HepG2 (cell line): ENCODE measurements around the gene VGLL4. TPM values are rescaled to one million over a fixed set of nuclear protein-coding genes. Genes with fewer than 3 reads are reported as not detected.

Source experiments
- ARID5B ChIP-seq: IDR thresholded peaks from 2 replicates; pipeline ENCODE4 v1.4.0; 2020; ENCODE audit warnings: mild to moderate bottlenecking, missing genetic modification reagents
- FOXA3 ChIP-seq: IDR thresholded peaks from 2 replicates; pipeline ENCODE4 v1.6.1; 2016; ENCODE audit warnings: missing genetic modification reagents, missing compliant biosample characterization
- GATAD1 ChIP-seq: IDR thresholded peaks from 2 replicates; pipeline ENCODE4 v1.6.1; 2016; ENCODE audit warnings: missing genetic modification reagents, missing compliant biosample characterization
- GFI1 ChIP-seq: sonication (generic); formaldehyde crosslinking; IDR thresholded peaks from 2 replicates; pipeline ENCODE4 v1.5.0; 2020; ENCODE audit warnings: missing genetic modification reagents, mild to moderate bottlenecking, borderline replicate concordance
- HMG20A ChIP-seq: IDR thresholded peaks from 2 replicates; pipeline ENCODE4 v1.6.1; 2016; ENCODE audit warnings: borderline replicate concordance
- ISX ChIP-seq: sonication (generic); formaldehyde crosslinking; conservative IDR thresholded peaks from 2 replicates; pipeline ENCODE4 v1.5.0; 2020; ENCODE audit warnings: missing genetic modification reagents
- RFXANK ChIP-seq: IDR thresholded peaks from 2 replicates; pipeline ENCODE4 v1.6.1; 2016
- ZFP36 ChIP-seq: fragments of 150-350 bp; IDR thresholded peaks from 2 replicates; pipeline ENCODE4 v1.6.1; 2018; ENCODE audit warnings: borderline replicate concordance, low read length, low read depth; ENCODE audit not compliant: partially characterized antibody
- ZNF30 ChIP-seq: sonication (generic); formaldehyde crosslinking; IDR thresholded peaks from 2 replicates; pipeline ENCODE4 v1.5.0; 2020; ENCODE audit warnings: mild to moderate bottlenecking, missing genetic modification reagents
- ZUFSP ChIP-seq: sonication (generic); formaldehyde crosslinking; IDR thresholded peaks from 2 replicates; pipeline ENCODE4 v1.9.0; 2021; ENCODE audit warnings: missing genetic modification reagents, mild to moderate bottlenecking, borderline replicate concordance
- polyA plus RNA-seq, 8 experiments: library from polyadenylated mRNA; depleted of rRNA in 3 of 8; stranded (reverse) in 7 of 8; unstranded in 1 of 8; fragments of >200 nt; fragmentation: Illumina TruSeq in 4 of 8; extraction: Trizol in 4 of 8; gene quantifications; 2 replicates each; pipeline versions ENCODE4 v1.2.1 to v1.2.3, GENCODE V29; 2011 to 2016; ENCODE audit warnings: low read depth in 4 of 8, missing spikeins in 1 of 8, mixed read lengths in 1 of 8; ENCODE audit not compliant: insufficient read depth in 1 of 8
- total RNA-seq, 5 experiments: library from RNA; depleted of rRNA; stranded (reverse); fragments of >200 nt; fragmentation: Illumina TruSeq; extraction: Trizol; gene quantifications; 2 replicates each; pipeline ENCODE4 v1.2.3, GENCODE V29; 2016; ENCODE audit warnings: low read depth in 1 of 5

Gene VGLL4
- total and polyA plus RNA-seq, 2 of the 13 experiments (the other 11 are each of a cell fraction or from before 2014, with no cell fraction given): 23.2 to 39.0 TPM

- TF ChIP-seq ZFP36 (no peak), RFXANK (CRISPR knock-in tag) (no peak), ZNF30 (CRISPR knock-in tag) (no peak), HMG20A (CRISPR knock-in tag) (no peak), GFI1 (CRISPR knock-in tag) (no peak), GATAD1 (CRISPR knock-in tag) (no peak), FOXA3 (CRISPR knock-in tag) (no peak), ISX (CRISPR knock-in tag) (no peak), ARID5B (CRISPR knock-in tag) (no peak), ZUFSP (no peak)
These were observed 105.1 kb downstream of the VGLL4 start (continued) for GRCh38 chr3:11538581-11538980.
